HG03442 (cell line): ENCODE results near the gene RNU1-1.
"Not testable (repeated sequence)": the region's sequence is repeated elsewhere in the genome, so short reads cannot be mapped to it uniquely, and the experiment has no call there.

ENCODE experiments used
- ATAC-seq: cut with Tn5 transposase; IDR thresholded peaks from one replicate; pipeline ENCODE4 v1.9.1; 2021; ENCODE audit warnings: mild to moderate bottlenecking, moderate library complexity; ENCODE audit not compliant: unreplicated experiment

RNU1-1 gene

DNA sequence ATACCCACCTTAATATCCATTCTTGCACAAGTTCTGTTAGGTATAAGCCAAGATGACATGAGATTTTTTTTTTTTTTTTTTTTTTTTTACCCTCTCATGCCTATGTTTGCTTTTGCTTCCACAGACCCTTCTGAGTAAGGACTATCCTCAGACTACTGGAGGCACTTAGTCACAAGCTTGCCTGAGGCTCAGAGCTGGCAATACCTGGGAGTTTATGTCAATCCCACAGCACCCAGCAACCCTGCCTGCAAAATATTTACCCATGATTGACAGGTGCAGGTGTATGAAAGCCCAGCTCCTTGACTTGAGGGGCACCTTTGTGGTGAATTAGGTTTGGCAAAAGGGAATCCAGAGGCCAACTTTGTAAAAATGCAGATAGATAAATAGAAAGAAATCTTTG is 11.7 kb upstream of the RNU1-1 start:
- ATAC-seq, result not testable (repeated sequence)

DNA sequence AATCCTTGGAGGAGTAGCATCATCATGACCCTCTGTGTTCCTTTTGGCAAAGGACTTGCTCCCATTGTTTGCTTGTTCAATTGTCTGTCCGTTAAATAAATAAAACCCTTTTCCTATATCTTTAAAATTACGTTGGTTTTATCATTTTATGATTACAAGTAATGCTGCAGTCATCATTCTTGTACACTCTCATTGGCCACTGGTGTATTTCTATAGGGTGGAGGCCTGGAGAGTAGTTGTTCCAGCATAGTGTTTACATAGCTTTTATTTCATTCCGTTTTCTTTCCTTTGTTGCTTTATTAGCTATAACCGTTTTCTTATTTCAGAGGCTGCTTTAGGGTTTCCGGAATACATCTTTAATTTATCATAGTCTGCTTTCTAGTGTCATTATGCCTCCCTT is 7.6 kb upstream of the RNU1-1 start:
- not testable (repeated sequence) for ATAC-seq

DNA sequence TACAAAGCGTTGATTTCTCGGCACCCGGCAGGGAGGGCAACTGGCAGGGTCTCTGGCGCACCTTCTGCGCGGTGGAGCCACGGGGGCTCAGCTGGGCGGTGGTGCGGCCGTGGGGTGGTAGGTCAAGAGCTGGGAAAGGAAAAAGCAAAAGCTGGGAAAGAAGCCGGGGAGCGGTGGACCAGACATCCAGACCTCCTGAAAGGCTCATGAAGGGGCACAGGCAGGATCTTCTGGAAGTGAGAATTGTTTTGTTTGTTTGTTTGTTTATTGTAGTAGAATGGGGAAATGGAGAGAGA is 7.2 kb upstream of the RNU1-1 start:
- no peak for ATAC-seq

DNA sequence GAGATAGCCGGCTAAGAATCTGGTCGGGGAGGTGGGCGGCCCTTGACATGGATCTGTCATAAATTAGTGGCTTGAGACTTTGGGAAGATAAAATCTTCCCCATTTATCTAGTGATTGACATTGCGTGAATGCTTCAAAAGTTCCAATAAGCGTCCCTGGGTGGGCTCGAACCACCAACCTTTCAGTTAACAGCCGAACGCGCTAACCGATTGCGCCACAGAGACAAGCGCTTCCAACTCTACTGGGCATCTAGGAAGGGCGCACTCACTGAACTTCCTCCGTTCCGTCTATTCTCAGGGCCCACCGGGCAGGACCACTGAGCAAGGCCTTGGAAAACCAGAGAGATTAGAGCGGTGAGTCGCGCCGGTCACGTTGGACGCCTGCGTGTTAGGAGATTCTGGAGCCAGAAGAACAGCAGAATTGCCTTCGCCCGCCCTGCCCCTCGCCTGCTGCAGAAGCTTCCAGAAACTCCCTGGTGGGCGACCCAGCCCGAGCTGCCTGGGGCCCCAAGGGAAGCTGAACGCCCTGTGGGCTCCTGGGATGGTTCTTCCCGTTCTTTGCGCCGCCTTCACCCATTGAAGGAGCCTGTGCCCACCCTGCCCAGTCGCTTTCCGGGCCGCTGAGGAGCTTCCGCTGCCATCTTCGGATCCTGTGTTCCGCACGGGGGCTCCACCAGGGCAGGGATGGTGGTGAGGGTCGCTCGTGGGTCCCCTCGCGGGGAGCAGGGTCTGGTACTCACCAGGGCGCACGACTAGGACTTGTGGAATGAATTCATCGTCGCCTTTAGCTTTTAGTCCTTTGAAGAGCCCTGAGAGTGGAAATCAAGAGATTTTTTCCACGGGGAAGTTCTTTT is 6.6 kb upstream of the RNU1-1 start:
- ATAC-seq, result not testable (repeated sequence)

DNA sequence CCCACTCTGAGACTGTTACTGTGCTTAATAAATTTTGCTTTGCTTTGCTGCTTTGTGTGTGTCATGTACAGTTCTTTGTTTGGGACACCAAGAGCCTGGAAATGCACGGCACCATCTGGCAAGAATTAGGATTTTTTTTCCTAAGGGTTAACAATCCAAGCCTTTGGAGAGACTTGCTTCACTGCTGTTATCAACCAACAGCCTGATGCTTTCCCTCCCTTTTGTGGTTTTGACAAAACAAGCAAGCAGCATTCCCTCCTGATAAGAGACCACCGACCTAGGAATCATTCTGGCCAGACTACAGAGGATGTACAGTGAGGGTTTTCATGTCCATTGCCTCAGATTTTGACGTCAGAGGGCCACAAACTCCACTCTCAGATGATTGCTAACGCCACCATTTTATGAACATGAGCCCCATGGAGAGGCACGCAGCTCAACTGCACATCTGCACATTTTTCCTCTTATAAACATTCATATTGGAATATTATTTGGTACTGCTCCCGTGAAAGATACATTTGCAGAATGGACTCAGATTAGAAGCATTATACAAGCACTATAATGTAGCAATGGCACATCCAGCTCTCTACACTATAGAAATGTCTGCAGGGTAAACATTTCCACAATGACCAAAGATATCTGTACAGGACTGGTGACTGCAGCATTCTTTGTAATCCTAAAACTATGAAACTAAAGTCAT is 5.3 kb upstream of the RNU1-1 start:
- ATAC-seq, result not testable (repeated sequence)

DNA sequence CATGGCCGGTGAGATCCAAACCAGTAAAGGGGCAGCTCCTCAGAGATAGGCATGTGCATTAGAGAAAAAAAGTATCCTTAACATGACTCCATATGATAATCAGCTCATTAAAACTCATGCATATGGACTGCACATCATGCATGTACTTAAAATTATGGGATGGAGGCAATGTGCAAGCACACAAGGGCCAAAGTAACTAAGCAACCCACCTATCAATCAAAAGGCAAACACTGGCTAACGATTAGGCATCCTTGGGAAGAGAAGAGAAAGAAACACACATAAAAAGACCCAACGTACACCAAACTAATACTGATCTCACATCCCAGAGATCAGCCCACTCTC is 4.8 kb upstream of the RNU1-1 start:
- ATAC-seq, result not testable (repeated sequence)

DNA sequence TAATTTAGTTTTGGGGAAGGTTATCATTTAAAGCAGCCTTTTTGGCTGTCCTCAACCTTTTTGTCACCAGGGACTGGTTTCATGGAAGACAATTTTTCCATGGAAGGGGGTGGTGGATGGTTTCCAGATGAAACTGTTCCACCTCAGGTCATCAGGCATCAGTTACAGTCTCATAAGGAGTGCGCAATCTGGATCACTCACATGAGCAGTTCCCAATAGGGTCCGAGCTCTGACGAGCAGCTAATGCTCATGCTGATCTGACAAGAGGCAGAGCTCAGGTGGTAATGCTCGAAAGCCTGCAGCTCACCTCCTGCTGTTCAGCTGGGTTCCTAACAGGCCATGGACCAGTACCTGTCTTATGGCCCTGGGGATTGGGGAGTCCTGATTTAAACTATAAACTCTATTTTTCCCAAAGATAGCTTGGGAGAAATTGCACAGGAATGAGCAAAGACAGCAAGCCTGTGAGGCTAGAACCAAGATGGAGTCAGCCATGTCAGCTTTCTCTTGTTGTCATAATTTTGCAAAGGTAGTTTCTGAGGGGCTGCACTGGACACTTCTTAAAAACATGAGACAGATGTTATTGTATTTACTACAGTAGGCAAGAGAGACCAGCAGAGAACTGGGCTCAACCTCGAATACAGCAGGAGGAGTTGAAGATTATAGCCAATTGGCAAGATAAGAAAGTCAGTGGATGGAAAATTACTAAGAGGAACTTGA is 2.8 kb upstream of the RNU1-1 start:
- ATAC-seq, result not testable (repeated sequence)

DNA sequence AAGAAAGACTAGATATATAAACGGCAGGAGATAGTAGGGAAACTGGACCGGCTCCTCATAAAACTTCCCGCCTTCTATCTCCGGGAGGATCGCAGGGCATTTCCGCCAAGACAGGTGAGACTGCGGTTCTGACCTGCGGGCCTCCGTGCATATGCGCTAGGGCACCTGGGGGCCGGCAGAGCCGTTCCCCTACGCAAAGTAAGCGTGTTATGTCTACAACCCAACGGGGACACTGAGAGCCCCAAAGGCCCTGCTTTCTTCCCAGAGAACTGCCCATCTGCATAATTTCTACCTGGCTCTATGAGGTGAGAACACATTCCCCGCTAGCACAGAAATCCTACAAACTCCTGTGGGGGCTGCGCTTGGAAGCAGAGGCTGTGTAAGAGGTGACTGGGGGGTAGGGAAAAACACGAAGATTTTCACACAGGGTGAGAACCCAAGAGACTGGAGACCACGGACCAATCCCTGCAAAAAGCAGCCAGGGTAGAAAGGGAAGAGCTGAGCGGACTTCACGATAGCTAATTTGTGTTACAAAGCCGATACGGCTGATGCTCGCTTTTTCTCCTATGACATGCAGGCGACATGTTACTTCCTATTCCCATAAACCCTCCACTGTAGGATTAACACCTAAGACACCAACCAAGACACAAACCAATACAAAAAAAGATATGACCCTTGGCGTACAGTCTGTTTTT is 526 bp downstream of the RNU1-1 start:
- ATAC-seq, result peak; percentile 93

DNA sequence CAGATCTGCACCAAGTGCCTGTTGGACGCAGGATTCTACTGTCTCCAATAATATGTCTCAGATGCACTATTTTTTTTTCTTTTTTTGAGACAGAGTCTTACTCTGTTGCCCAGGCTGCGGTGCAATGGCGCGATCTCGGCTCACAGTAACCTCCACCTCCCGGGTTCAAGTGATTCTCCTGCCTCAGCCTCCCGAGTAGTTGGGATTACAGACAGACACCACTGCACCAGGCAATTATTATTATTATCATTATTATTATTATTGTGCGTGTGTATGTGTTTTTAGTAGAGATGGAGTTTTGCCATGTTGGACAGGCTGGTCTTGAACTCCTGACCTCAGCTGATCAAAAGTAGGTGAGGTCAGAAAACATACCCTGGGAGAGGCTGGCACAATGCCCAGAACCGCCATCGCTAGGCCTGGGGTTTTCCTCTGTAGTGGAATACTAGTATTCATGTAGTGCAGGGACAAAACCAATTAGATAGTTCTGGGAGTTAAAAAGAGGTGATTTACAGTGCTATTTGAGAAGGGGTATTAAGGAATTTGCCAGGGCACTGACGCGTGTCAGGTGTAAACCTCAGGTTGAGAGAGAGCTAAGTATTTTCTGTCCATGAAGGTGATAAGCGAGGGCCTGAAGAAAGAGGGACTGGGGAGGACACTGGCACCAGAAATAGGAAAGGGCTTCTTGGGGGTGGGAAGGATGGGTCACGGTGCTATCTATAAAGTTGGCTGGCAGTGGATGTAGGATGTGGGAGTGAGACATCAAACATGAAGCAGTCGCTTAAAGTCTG is 1.3 kb downstream of the RNU1-1 start:
- not testable (repeated sequence) for ATAC-seq

DNA sequence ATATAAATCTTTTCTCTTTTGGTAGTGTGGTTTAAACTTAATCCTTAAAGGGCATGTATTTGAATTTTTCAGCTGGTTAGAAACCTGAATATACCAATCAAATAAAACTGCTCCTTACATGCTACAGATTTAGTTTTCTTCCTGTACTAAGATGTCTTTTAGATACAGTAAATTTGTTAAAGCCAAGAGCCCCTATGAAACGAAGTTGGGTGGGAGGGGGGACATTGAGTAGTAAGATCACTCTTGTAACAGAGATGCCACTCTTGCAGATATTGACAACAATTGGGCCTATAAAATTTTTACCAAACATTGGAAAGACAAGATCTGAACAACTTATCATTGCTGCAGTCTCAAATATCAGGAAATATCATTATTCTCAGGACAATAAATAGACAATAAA is 2.2 kb downstream of the RNU1-1 start:
- not testable (repeated sequence) for ATAC-seq

DNA sequence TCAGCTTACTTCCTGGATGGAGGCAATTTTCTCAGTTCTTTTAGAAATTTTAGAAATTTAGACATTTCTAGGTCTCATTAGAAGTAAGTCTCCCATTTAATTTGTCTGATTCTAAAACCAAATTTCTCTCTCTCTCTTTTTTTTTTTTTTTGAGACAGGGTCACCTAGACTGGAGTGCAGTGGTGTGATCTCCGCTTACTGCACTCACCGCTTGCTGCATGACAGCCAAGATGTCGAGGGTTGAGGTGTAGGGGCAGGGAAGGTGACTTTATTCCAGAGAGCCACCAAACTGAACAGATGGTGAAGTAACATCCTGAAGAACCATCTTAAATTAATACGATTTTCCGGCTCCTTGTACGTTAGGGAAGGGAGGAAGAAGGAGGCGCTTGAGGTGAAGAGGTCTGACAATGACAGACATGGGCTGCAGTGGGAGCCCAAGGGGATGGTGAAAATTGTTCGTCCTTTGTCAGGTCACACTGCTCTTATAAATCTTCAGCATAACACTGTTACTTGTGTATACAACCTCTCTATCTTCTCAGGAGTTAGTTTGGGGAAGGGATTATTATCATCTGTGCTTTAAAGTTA is 5.1 kb downstream of the RNU1-1 start:
- not testable (repeated sequence) for ATAC-seq

DNA sequence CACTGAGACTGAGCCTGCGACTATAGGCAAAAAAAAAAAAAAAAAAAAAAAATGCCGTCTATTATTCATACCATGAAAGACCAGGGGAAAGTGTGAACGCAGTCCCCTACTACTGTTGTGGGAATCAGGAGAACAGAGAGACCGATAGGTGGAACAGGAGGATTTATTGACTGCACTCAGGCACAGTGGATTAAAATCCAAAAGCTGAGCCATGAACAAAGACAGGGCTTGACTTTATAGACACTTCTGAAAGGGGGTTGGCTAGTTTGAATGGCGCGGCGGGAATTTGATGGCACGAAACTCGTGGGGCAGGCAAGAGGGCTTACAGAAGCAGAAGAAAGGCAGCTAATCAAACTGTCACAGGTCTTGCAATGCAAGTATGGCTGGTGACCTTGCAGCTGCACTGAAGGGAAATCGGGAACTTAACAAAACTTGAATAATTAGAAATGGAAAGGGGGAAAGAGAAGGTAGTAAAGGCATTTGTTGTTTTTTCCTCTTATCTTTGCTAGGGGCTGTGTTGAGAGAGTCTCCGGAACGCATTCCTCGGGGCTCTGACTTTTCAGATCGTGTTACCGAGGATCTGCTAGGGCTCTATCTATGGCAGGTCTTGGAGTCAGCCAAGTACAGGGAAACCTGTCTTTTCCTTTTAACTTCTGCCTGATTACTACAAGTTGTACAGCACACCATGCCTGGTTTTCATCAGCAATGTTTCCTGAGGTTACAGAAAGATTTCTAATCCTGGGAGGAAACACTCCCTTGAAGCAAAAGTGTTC is 7.5 kb downstream of the RNU1-1 start:
- not testable (repeated sequence) for ATAC-seq

DNA sequence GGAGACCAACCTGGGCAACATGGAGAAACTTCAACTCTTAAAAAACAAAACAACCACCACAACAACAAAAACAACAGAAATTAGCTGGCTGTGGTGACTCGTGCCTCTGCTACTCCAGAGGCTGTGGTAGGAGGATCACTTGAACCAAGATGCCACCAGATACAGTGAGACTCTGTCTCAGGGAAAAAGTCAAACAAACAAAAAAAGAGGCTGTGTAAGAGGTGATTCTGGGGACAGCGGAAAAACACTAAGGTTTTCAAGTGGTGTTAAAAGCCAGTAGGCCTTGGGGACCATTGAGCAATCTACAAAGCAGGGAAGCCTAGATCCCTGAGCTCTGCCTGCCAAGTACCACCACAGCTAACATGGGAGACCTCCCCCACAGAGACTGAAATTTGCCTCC is 8.2 kb downstream of the RNU1-1 start:
- ATAC-seq, result not testable (repeated sequence)

DNA sequence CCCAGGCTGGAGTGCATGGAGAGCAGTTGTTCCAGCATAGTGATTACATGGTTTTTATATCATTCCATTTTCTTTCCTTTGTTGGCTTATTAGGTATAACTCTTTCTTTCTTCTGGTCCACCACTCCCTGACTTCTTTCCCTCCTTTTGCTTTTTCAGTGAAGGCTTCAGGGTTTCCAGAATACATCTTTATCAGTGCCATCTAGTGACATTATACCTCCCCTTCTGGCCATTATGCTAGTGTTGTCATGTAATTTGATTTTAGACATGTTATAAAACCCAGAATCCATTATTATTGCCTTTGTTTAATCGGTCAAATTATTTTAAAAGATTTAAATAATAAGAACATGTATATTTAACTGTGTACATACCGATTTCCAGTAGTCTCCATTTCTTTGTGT is 10.6 kb downstream of the RNU1-1 start:
- ATAC-seq, result no peak

DNA sequence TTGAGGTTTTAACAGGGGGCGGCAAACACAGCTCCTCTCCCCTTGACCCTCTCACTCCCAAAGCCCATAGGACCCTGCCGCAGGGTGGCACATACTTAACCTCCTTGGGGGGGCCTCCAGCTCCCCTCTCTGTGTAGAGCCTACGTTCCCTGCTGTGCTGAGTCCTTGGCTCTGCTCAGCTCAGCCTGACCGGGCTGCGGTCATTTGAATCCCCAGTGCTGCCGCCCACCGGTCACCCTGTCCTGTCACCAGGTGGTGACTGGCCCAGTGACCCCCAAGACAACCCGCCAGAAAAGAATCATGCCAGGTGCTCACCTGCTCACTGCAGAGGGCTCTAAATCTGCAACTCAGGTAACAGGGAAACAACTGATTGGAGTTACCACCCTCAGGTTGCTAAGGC is 12.6 kb downstream of the RNU1-1 start:
- ATAC-seq, result not testable (repeated sequence)

DNA sequence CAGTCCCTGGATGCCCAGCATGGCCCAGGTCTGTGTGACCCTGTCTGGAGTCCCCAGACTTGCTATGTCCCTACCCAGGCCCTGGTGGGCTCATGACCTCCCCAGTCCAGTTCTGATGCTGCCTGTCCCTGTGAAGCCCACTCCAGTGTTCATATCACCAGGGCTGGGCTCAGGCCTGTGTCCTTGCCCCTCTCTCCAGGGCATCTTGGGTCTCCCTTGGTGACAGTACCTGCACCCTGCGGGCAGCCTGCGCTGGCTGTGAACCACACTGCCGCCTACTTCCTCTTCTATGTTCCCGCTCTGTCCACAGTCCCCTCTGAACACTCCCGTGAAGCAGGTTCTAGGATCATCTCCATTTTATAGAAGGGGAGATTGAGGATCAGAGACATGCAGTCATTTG is 13.1 kb downstream of the RNU1-1 start:
- ATAC-seq, result not testable (repeated sequence)

DNA sequence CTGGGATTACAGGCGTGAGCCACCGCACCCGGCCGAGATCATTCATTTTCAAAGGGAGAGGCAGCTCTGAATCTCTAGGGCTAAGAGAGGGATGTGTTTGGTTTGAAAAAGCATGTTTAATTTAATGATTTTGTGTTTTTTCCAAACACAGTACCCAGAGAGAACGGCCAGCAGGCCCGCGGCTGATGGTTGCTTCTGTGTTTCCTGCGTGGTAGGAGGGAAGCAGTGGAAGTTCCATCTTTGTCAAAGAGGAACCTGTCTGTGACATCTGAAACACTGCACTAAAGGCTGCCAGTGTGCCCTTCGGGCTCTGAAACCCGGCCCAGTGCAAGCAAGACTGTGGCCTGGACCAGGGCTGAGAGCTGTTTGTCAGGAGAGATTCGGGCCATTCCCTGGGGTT is 13.6 kb downstream of the RNU1-1 start:
- not testable (repeated sequence) for ATAC-seq

DNA sequence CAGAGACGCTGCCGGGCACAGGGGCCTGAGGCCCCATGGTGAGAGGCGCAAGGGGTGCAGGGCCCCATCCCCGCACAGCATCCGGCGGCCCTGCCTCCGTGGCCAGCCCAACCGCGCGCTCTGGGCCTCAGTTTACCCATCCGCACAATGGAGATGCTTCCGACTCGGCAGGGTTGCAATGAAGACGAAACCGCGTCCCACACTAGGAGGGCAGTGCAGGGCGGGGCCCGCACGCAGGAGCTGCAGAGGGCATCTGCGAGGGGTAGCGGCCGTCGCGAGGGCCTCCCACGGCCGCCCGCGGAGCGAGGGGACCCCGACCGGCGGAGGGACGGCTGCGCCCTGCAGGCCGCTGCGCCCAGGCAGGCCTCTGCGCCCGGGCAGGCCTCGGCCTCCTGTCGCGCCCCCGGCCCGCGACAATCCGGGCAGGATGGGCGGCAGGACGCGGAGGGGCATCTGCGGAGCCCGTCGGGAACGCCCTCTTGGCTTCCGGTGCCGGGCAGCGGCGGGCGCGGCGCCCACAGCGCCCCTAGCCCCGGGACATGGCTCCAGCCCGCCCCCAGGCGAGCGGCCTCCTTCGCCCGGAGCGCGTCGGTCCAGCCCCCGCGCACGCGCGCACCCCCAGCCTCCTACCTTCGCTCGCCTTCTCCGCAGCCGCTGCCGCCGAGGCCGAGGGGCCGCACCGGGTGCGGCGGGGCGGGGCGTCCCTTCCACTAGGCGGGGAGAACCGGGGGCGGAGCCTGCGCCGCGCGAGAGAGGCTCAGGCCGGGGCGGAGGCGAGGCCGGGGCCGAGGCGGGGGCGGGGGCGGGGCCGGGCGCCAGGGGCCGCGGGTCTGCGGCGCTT is 15.3 kb downstream of the RNU1-1 start:
- peak; percentile 80 for ATAC-seq
